Tibial nerve (tissue), 4 donors: Measurements from ENCODE around the gene MEDAG. TPM values are rescaled to one million over a fixed set of nuclear protein-coding genes. Genes with fewer than 3 reads are reported as not detected.

ENCODE experiments used
- DNase-seq, 2 donors: peaks; one replicate each; pipeline ENCODE4 v3.0.0-alpha.2; 2019; ENCODE audit warnings: low spot score in 2 of 2
- H3K27ac ChIP-seq, 4 donors: fragments of 200-600 bp; sonication (generic) in 3 of 4; one replicate each; pipeline ENCODE4 v1.5.1; 2017 to 2019; ENCODE audit warnings: mild to moderate bottlenecking in 1 of 4
- H3K27me3 ChIP-seq, 2 donors: fragments of 200-600 bp; sonication (generic) in 1 of 2; one replicate each; pipeline versions ENCODE4 v1.5.1 to v1.6.0; 2017 to 2019
- H3K36me3 ChIP-seq, 3 donors: fragments of 200-600 bp; sonication (generic); one replicate each; pipeline ENCODE4 v1.5.1; 2018 to 2019
- H3K4me1 ChIP-seq, 4 donors: fragments of 200-600 bp; sonication (generic) in 3 of 4; one replicate each; pipeline ENCODE4 v1.5.1; 2017 to 2019
- H3K4me3 ChIP-seq, 4 donors: fragments of 200-600 bp; sonication (generic) in 3 of 4; one replicate each; pipeline ENCODE4 v1.5.1; 2017 to 2019; ENCODE audit warnings: mild to moderate bottlenecking in 1 of 4, moderate library complexity in 1 of 4
- H3K9me3 ChIP-seq, 4 donors: fragments of 200-600 bp; sonication (generic) in 3 of 4; one replicate each; pipeline ENCODE4 v1.5.1; 2017 to 2019
- EP300 ChIP-seq, 2 donors: sonication (generic); formaldehyde crosslinking; IDR thresholded peaks; one replicate each; pipeline ENCODE4 v1.6.1; 2017; ENCODE audit warnings: antibody characterized with exemption in 2 of 2, mild to moderate bottlenecking in 1 of 2
- POLR2A ChIP-seq, 2 donors: fragments of 450-650 bp; IDR thresholded peaks; one replicate each; pipeline ENCODE4 v1.6.1; 2017; ENCODE audit warnings: antibody characterized with exemption in 2 of 2, mild to moderate bottlenecking in 2 of 2, moderate library complexity in 2 of 2
- WGBS, 2 donors: methylation state at CpG; one replicate each; pipeline ENCODE4 v1.1.5; 2018; 5-methylcytosine and 5-hydroxymethylcytosine counted together
- total RNA-seq, 4 donors: library from RNA; depleted of rRNA; stranded (reverse); fragments of >200 nt; gene quantifications; one replicate each; pipeline ENCODE4 v1.1.0, GENCODE V29; 2016
- TF ChIP-seq, protein P1 (sequence below), 5 experiments: fragments of 200-600 bp in 3 of 5; fragments of 450-650 bp in 2 of 5; sonication (generic) in 3 of 5; IDR thresholded peaks; one replicate each; pipeline ENCODE4 v1.5.1; 2016 to 2019; ENCODE audit warnings: antibody characterized with exemption in 5 of 5, mild to moderate bottlenecking in 3 of 5, moderate library complexity in 2 of 5

MEDAG gene
- total RNA-seq, 4 donors from 2014 or later: 95.1 to 151 (median 122) TPM

DNA sequence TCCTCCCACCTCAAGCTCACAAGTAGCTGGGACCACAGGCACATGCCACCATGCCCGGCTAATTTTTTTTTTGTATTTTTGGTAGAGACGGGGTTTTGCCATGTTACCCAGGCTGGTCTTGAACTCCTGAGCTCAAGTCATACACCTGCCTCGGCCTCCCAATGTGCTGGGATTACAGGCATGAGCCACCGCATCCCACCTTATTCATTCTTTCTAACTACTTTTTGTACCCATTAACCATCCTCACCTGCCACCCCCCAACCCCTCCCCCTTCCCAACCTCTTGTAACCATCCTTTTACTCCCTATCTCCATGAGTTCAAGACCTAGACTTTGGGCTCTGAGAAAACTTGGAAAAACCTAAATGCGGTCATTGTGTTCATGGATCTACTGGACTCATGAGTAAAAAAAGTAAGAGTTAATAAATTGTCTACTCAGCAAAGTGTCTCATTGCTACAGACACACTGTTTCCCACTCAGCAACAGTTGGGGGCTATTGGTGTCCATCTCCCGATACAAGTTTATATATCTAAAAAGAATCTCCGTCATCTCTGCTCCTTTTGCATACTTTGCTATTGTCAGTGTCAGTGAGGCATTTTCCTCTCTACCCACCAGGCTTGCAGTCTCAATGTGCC is 44.1 kb upstream of the MEDAG start:
- Histone ChIP-seq H3K9me3 (no peaks in the 10 kb centered on the region), H3K27ac (no peak overlapping the region), H3K4me3 (no peak overlapping the region), H3K27me3 (no peaks in the 10 kb centered on the region), H3K36me3 (peaks cover 0 to 3% (median 0%) of the 10 kb centered on the region in 3 donors), H3K4me1 (peaks cover 3 to 38% (median 22%) of the 10 kb centered on the region in 4 donors)
- TF ChIP-seq, protein P1, sequence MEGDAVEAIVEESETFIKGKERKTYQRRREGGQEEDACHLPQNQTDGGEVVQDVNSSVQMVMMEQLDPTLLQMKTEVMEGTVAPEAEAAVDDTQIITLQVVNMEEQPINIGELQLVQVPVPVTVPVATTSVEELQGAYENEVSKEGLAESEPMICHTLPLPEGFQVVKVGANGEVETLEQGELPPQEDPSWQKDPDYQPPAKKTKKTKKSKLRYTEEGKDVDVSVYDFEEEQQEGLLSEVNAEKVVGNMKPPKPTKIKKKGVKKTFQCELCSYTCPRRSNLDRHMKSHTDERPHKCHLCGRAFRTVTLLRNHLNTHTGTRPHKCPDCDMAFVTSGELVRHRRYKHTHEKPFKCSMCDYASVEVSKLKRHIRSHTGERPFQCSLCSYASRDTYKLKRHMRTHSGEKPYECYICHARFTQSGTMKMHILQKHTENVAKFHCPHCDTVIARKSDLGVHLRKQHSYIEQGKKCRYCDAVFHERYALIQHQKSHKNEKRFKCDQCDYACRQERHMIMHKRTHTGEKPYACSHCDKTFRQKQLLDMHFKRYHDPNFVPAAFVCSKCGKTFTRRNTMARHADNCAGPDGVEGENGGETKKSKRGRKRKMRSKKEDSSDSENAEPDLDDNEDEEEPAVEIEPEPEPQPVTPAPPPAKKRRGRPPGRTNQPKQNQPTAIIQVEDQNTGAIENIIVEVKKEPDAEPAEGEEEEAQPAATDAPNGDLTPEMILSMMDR (IDR thresholded peaks at IDR 0.05): no peak
- TF ChIP-seq EP300 (IDR thresholded peaks at IDR 0.05) (no peak), POLR2A (IDR thresholded peaks at IDR 0.05) (no peak)
- 95 to 97% methylated on average over 7 of the region's 7 CpGs for whole genome bisulfite sequencing, 2 donors
- no peak for DNase-seq

DNA sequence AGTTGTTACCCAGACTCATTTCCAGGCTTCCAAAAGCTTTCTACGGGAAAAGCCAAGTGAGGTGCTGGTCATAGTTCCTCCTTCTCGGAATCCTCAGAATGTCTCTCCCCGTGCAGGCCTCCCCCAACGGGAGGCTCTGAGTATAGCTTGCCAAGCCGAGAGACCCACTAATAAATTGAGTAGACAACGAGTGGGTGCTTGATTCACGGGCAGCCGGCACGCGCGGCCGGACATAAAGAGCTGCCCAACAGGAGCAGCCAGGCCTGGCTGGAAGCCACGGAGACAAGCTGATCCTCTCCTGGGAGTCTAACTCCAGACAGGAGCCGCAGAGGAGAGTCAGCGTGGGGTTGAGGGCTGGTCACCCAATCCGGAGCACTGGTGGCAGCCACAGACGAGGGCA is 43.4 kb upstream of the MEDAG start:
- H3K4me3 ChIP-seq: no peak overlapping the region
- peak overlapping the region in 2 of 4 donors; percentile 79 to 84 for H3K27ac ChIP-seq
- no peaks in the 10 kb centered on the region for H3K27me3 ChIP-seq
- H3K9me3 ChIP-seq: no peaks in the 10 kb centered on the region
- WGBS, 2 donors: 29 to 50% methylated on average over 13 to 17 of the region's 17 CpGs
- peaks cover 0 to 3% (median 0%) of the 10 kb centered on the region in 3 donors for H3K36me3 ChIP-seq
- no peak for DNase-seq
- TF ChIP-seq POLR2A (IDR thresholded peaks at IDR 0.05): no peak
- peaks cover 3 to 38% (median 22%) of the 10 kb centered on the region in 4 donors for H3K4me1 ChIP-seq

DNA sequence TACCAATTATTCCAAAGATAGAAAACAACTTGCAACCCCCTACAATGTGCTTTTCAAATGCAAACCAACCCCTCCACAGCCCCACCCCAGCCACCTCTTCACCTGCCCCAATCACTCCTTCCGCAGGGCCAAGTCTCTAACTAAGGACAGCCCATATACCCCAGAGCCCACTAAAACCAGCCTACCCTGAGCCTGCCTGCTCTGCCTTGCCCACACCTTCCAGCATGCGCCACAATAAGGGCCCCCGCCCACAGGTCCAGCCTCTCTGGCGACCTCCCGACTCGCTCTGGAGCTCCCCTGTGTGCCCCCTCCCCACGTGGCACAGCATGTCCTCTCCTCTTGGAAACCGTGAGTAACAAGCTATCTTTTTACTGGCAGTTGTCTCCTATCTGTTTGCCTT is 42.8 kb upstream of the MEDAG start:
- H3K4me1 ChIP-seq: peaks cover 3 to 38% (median 22%) of the 10 kb centered on the region in 4 donors
- peaks cover 0 to 3% (median 0%) of the 10 kb centered on the region in 3 donors for H3K36me3 ChIP-seq
- no peak overlapping the region for H3K4me3 ChIP-seq
- no peaks in the 10 kb centered on the region for H3K9me3 ChIP-seq
- WGBS, 2 donors: 77 to 83% methylated on average over 8 of the region's 8 CpGs
- DNase-seq: no peak
- H3K27ac ChIP-seq: peak overlapping the region in 3 of 4 donors; percentile 64 to 84 (median 79)
- no peaks in the 10 kb centered on the region for H3K27me3 ChIP-seq
- TF ChIP-seq POLR2A (IDR thresholded peaks at IDR 0.05): no peak
- TF ChIP-seq, protein P1 (IDR thresholded peaks at IDR 0.05): no peak
- TF ChIP-seq EP300 (IDR thresholded peaks at IDR 0.05): no peak

DNA sequence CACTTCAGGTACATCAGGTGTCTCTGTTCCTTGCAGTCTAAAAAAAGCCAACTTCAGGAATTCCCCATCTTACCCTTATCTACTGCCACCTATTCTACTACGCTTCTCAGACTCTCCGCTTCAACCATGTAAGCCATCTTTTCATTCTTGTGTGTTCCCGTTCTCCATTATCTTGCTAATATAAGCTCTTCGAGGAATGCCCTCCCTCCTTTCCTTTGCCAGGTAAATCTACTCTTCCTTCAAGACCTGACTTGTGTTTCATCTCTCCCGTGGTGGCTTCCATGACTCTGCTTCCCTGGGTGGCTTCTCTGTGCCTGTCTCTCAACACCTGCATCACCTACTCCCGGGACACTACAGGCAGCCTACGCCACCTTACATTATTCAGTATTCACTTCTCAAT is 42.3 kb upstream of the MEDAG start:
- WGBS, 2 donors: 86 to 89% methylated on average over 7 of the region's 7 CpGs
- TF ChIP-seq POLR2A (IDR thresholded peaks at IDR 0.05): no peak
- TF ChIP-seq, protein P1 (IDR thresholded peaks at IDR 0.05): no peak
- TF ChIP-seq EP300 (IDR thresholded peaks at IDR 0.05): no peak
- no peak for DNase-seq

DNA sequence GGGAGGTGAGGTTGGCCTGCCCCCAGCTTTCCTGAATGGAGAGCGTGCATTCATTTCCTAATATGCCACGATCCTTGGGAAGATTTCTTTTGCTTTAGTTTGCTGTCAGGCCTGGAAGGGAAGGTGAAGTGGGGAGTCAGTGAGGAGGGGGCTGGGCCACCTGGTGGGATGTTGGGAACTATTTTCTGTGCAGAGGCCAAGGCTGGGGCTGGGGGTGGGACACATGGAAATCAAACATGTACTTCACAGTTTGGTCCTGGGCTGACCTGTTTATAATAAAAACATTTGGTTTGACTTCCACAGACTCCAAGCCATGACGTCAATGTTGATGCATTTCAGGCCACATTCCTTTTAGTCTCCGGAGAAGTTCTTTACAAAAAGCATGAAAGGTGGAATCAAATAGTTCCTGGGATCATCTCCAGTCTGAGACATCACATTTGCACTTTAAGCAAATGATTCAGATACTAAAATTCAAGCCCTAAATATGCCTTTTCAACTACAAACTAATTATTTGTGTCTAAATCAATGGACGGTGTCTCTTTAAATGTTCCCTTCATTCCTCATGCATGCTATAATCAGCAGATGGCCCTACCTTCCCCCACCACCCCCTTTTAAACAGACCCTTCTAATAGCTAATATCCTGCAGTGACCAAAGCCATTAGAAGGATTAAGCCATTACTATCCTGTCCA is 41.5 kb upstream of the MEDAG start:
- peak overlapping the region; percentile 64 to 84 (median 72) for H3K27ac ChIP-seq
- no peaks in the 10 kb centered on the region for H3K27me3 ChIP-seq
- no peaks in the 10 kb centered on the region for H3K9me3 ChIP-seq
- no peak for DNase-seq
- no peak overlapping the region for H3K4me3 ChIP-seq
- TF ChIP-seq POLR2A (IDR thresholded peaks at IDR 0.05) (no peak), EP300 (IDR thresholded peaks at IDR 0.05) (peak in 1 of 2 donors; percentile 25)
- no peaks in the 10 kb centered on the region for H3K36me3 ChIP-seq
- WGBS, 2 donors: 45 to 50% methylated on average over 5 of the region's 5 CpGs
- peaks cover 3 to 47% (median 22%) of the 10 kb centered on the region in 4 donors for H3K4me1 ChIP-seq

More for the DNA sequence above, 42.3 kb upstream of the MEDAG start:
- Histone ChIP-seq H3K9me3 (no peaks in the 10 kb centered on the region), H3K4me3 (no peak overlapping the region), H3K27ac (peak overlapping the region; percentile 64 to 84 (median 72)), H3K27me3 (no peaks in the 10 kb centered on the region), H3K4me1 (peaks cover 3 to 39% (median 22%) of the 10 kb centered on the region in 4 donors), H3K36me3 (no peaks in the 10 kb centered on the region)
